Thyroid gland (tissue), 4 donors: Measurements from ENCODE around the gene MARK2.

ENCODE experiments used
- CTCF ChIP-seq, 6 experiments: fragments of 200-600 bp in 3 of 6; fragments of 450-650 bp in 3 of 6; sonication (generic) in 3 of 6; IDR thresholded peaks; one replicate each; pipeline ENCODE4 v1.5.1; 2016 to 2019; ENCODE audit warnings: antibody characterized with exemption in 6 of 6, mild to moderate bottlenecking in 2 of 6, inconsistent platforms in 1 of 6, moderate library complexity in 1 of 6
- POLR2A ChIP-seq, 2 donors: fragments of 450-650 bp; IDR thresholded peaks; one replicate each; pipeline ENCODE4 v1.6.1; 2017; ENCODE audit warnings: antibody characterized with exemption in 2 of 2, mild to moderate bottlenecking in 2 of 2, moderate library complexity in 1 of 2

DNA sequence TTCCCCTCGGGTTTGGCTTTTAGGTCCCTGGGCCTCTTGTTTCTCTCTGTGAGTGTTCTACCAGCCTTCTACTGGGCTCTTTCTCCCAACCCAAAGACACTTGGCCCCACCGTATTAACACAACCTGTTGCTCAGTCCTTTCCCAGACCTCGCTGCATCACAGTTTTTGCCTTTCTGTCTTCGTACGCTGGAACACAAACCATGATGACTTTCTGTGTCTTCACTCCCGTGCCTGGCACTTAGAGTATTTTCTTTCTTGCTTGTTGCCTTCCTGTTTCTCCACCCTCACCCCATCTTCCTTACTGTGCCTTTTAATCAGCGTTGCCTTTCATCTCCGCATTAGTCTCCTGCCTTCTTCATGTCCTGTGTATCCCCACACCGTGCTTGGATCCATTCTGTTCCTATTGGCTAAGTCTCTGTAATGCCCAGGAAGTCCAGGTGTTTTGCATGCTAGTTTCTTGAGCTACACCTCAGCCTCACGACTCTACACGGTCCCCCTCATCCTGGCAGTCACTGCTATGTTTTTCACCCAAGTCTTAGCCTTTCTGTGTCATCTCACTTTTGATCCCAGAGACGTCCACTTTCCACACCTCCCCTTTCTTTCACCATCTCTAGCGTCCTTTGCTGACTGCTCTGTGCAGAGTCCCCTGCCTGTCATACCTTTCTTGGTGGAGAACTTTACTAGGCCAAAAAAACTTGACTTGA is 1.6 kb downstream of the MARK2 start:
- no peak for TF ChIP-seq CTCF (IDR thresholded peaks at IDR 0.05)
- no peak for TF ChIP-seq POLR2A (IDR thresholded peaks at IDR 0.05)
